Kidney epithelial cell (primary cell): ENCODE measurements around the gene VPS9D1. TPM values are rescaled to one million over a fixed set of nuclear protein-coding genes. Genes with fewer than 3 reads are reported as not detected.

Experiments
- DNase-seq: peaks from one replicate; pipeline ENCODE4 v3.0.0-alpha.2; 2010; ENCODE audit warnings: low read depth
- H3K27me3 ChIP-seq: 2 replicates; pipeline ENCODE4 v1.6.0; 2011; ENCODE audit warnings: low read length; ENCODE audit not compliant: control insufficient read depth, insufficient read depth
- H3K36me3 ChIP-seq: 2 replicates; pipeline ENCODE4 v1.5.1; 2011; ENCODE audit warnings: low read length; ENCODE audit not compliant: control insufficient read depth, insufficient read depth
- H3K4me3 ChIP-seq: 2 replicates; pipeline ENCODE4 v1.5.1; 2011; ENCODE audit warnings: low read depth, mild to moderate bottlenecking, control low read depth, low read length
- CTCF ChIP-seq: IDR thresholded peaks from 2 replicates; pipeline ENCODE4 v1.5.1; 2011; ENCODE audit warnings: mild to moderate bottlenecking, moderate library complexity, low read length, control low read depth, inconsistent platforms; ENCODE audit not compliant: insufficient read depth, poor library complexity, severe bottlenecking
- total RNA-seq: library from RNA; depleted of rRNA; stranded (reverse); fragments of >200 nt; gene quantifications from 2 replicates; pipeline ENCODE4 v1.2.3, GENCODE V29; 2015

The VPS9D1 gene
- total RNA-seq, 1 donor from 2014 or later: 9.3 TPM

- peaks cover 4% of the 10 kb centered on the region for H3K36me3 ChIP-seq
- DNase-seq: peak; percentile 34
Measured at GRCh38 chr16:89657442-89658220, 63.1 kb downstream of the VPS9D1 start, which contains the start of the genes CHMP1A and SPATA33. CHMP1A (minus strand) TSS chr16:89657708; CDS start chr16:89657588, 120 bp downstream. SPATA33 (plus strand) TSS chr16:89657836; CDS start chr16:89657912, 76 bp downstream.

More at GRCh38 chr16:89657442-89658220, 63.1 kb downstream of the VPS9D1 start, which contains the start of the genes CHMP1A and SPATA33:
- peak within 1 kb of the TSS; percentile 86 for H3K4me3 ChIP-seq
- no peaks in the 10 kb centered on the region for H3K27me3 ChIP-seq
- TF ChIP-seq CTCF: no peak

Other genes starting within 250 kb of the VPS9D1 start
- 133 and 171 TPM in 2 replicates for gene ANKRD11, start 230.3 kb downstream of the VPS9D1 start, total RNA-seq
- 126 and 144 TPM in 2 replicates for gene SPG7, start 212.5 kb downstream of the VPS9D1 start, total RNA-seq
- 11,644 and 17,833 TPM in 2 replicates for gene RPL13, start 160.2 kb downstream of the VPS9D1 start, total RNA-seq
- 11.5 and 11.6 TPM in 2 replicates for gene CPNE7, start 145.1 kb downstream of the VPS9D1 start, total RNA-seq
- gene DPEP1, start 107.3 kb downstream of the VPS9D1 start, total RNA-seq: 1.2 and 3.1 TPM in 2 replicates
- 96.8 and 126 TPM in 2 replicates for gene CHMP1A, start 63.2 kb downstream of the VPS9D1 start, total RNA-seq
- 6.6 and 10.0 TPM in 2 replicates for gene SPATA33, start 63.1 kb downstream of the VPS9D1 start, total RNA-seq
- gene CDK10, start 34.2 kb downstream of the VPS9D1 start, total RNA-seq: 50.5 and 61.5 TPM in 2 replicates
- 24.0 and 28.8 TPM in 2 replicates for gene SPATA2L, start 19.2 kb downstream of the VPS9D1 start, total RNA-seq
- gene ZNF276, start 639 bp upstream of the VPS9D1 start, total RNA-seq: 21.7 and 29.4 TPM in 2 replicates
- 16.0 and 19.1 TPM in 2 replicates for gene FANCA, start 95.7 kb upstream of the VPS9D1 start, total RNA-seq
- 1.2 and 1.4 TPM in 2 replicates for gene SPIRE2, start 107.6 kb upstream of the VPS9D1 start, total RNA-seq
- 145 and 149 TPM in 2 replicates for gene TCF25, start 152.7 kb upstream of the VPS9D1 start, total RNA-seq
- gene MC1R, start 198.0 kb upstream of the VPS9D1 start, total RNA-seq: 1.5 and 3.0 TPM in 2 replicates
- gene TUBB3, start 202.4 kb upstream of the VPS9D1 start, total RNA-seq: 599 and 683 TPM in 2 replicates
- 101 and 107 TPM in 2 replicates for gene DEF8, start 227.9 kb upstream of the VPS9D1 start, total RNA-seq